NCI-H1092 treated with DMSO at 0.1 percent for 48 hours (cell line): ENCODE results near the gene MYZAP.
A peak's percentile ranks its signal among the peaks of the same experiment; 100 is the strongest.

Source experiments
- DNase-seq: peaks from one replicate; lab custom pipeline; 2025; lab: John Stamatoyannopoulos, UW

The MYZAP gene

DNA sequence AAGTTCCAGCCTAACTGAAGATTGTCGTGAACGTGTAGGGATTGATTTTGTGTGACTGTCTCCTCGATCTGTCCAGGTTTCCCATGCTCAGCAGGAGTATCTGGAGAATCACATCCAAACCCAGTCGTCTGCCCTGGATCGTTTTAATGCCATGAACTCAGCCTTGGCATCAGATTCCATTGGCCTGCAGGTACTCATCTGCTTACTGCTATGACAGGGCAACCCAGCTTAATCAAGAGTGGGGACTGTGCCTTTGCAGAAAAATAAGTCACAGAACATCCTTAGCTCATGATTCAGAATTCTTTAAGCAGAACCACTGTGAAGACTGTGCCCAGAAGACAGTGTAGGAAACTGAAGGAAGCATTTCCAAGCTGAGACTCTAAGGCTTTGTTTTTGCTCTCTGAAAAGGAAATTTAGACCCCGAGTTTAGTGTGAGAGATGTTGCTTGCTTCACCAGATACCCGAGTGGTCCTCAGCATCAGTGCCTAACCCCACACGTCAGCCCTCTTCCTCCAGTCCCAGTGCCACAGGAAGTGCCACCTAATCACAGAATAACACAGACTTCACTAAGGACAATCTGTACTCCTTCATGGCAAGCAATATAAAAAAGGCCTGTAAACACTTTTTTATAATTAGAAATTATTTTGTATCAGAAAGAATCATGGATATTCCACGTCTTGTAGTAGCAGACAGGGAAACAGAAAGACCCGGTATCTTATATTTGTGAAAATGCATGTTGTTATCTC is 34.2 kb downstream of the MYZAP start:
- no peak for DNase-seq

DNA sequence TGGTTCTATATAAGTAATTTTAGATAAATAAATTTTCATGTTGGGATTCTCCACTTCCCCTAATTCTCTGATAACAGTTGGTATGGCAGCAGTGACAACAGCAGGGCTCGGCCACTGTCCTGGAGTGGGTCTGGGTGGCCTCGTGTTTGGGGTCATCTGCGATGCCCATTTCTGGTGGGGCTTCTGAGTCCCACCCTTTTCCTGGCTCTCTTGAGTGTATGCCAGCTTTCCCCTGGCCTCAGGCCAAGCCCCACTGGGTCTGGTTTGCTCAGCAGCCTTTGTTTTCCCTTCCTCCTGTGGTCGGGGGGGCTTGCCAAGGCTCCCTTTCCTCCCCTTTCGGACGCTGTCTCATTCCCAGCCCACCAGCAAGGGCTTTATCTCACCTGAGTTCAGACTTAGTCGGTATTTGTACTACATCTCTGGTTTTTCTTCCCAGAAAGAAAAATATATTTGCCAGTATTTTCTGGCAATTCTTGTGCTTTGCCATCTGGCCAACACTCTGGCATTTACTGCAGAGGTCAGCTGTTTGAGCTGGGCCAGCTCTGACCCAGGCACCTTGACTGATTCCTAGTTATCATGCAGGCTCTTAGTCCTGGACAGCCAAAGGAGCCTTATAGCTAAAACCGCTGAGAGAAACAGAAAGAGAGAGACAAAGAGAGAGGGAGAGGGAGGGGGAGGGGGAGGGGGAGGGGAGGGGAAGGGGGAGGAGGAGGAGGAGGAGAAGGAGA is 35.2 kb downstream of the MYZAP start:
- peak; percentile 24 for DNase-seq

DNA sequence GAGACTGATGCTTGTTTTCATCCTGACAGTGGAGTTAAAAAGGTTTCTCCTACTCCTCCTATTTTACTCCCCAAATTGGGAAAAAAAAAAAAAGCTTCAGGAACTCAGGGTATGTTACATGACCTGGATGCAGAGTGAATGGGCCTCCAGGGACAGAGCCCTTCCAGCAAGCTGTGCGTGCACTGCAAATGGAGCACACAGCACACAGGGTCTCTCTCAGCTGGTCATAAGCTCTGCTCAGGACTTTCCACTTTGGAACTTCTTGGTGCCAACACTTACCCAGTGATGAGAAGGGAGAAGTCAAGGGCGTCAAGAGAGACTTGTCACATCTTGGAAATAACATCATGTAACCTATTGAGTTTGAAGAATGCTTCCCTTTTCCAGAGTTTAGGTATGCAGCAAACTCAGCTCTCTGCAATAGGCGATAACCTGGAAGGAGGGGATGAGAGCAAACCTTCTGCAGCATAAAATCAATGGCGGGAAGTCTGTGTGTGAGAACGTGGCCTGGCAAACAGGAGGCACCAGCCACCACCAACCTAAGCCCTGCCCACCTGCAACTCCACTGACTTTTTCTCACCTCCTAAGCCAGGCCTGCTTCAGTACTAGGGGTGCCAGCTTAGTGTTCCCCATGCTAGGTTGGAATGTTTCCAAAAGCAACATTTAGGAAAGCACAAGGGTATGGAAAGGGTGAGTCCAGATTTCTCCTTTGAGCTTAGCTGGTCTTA is 39.8 kb downstream of the MYZAP start:
- no peak for DNase-seq

DNA sequence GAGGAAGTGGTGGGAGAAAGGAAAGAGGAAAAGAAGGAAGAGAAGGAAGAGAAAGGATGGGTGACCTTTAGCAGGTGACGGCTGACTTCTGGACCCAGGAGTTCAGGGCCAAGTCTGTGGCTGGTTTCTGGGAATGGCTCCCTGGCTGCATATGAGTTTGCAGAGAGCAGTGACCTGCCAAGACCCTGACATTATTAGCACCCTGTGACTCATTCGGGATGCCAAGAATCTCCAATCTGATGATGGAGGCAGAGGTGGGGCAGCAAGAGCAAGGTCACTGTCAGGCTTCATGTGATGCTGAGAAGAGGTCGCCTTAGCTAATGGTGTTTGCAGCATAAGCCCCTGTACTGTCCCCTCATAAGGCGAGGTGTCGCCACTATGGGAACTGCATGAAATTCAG is 42.6 kb downstream of the MYZAP start:
- DNase-seq = no peak

DNA sequence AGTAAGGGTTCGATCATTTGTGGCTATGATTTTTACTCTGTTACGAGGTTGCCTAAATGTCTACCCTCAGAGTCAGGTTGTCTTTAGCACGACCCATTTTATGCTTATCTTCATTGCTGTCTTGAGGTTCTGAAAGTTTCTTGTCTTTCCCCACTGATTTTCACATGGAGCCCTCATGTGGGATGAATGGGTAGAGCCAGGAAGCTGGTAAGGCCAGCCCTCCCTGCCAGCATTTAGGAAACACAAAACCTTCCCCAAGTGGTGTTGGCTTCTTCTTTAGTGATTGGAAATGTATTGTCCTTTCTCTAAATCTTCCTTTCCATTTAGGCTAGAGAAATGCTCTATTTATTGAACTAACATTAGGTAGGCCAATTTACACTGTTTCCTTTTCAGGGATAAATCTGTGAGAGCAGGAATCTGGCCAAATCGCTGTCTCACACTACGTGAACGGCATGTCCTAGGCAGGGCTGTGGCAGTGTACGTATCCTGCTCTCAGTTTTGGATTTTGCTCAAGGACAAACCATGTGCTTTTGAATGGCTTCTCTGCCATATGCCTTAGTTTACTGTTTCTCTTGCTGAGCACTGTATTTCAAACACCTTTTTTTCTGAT is 43.7 kb downstream of the MYZAP start:
- DNase-seq = peak; percentile 4

DNA sequence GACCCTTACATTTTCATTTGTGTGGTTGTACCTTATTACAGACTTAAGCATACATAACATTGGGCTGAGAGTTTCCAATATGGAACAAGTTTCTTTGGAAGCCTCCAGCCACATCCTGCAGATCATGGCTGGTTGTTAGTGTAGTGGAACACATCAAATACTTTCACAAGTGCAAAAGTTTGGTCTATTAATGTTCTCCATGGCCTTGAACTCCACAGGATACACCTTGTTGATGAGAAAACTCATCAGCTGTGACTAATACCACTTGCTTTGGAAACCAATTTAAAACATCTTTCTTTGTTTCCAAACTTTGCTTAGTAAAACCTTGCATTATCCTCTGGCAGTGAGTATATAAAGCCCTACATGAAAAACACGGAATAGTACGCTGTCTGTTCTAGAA is 46.1 kb downstream of the MYZAP start:
- DNase-seq = no peak

DNA sequence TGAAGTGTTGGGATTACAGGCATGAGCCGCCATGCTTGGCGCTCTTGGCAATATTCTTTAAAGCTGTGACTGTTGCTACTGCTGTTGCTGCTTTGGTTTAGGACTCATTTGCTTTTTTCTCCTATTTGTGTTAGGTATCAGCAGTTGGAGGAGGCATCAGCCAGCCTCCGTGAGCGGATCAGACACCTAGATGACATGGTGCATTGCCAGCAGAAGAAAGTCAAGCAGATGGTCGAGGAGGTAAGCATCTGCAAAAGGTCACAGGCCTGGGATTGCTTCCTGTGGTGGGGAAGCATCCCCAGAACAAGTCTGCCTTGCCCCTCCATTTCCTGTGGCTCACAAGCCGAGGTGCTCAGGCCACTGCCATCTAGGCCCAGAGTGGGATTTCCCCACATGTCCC is 47.6 kb downstream of the MYZAP start:
- DNase-seq = no peak

DNA sequence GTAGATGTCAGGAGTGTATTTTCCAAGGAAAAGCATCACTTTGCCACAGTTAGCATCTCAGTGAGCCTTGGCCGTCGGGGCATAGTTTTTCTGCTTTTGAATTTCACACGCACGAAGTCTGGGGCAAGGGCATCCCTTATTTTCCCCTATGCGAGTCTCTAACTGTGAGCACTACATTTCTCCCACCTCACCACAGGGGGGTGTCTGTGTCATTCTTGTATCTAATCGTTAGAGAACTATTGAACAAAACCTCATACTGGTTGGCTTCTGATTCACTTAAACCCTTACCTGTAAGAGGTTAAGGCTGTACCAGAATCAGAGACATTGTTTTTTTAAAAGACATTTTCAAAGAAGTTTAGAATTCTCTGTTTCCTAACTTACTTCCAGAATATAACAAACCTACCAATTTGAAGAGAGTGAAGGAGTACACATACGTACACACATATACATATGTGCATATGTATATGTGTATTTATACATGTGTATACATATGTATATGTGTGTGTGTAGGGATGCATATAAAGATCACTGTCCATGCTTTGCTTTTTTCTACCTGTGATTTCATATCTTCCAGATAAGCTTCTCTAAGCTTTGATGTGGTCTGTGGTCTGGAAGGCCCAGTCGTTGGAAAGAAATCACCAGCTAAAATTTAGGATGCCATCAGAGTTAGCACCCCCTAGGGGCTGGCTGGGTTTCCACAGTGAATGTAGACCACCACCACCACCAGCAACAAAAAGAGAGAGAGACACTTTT is 49.4 kb downstream of the MYZAP start:
- peak; percentile 16 for DNase-seq

DNA sequence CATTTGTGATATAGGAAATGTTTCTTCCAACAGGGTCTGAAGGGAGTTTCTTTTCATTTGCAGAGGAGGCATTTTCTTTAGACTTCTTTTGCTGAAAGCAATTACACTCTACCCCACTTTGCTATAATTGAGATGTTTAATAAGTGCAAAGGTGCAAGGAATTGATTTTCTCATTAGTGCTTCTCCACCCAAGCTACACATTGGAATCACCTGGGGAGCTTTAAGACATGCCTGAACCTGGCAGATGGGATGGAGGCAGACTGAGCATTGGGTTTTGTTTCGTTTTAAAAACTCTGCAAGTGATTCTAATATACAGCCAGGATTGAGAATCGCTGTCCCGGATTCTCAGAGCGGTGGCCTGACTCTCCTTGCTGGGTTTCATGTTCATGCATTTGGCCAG is 52.1 kb downstream of the MYZAP start:
- no peak for DNase-seq

DNA sequence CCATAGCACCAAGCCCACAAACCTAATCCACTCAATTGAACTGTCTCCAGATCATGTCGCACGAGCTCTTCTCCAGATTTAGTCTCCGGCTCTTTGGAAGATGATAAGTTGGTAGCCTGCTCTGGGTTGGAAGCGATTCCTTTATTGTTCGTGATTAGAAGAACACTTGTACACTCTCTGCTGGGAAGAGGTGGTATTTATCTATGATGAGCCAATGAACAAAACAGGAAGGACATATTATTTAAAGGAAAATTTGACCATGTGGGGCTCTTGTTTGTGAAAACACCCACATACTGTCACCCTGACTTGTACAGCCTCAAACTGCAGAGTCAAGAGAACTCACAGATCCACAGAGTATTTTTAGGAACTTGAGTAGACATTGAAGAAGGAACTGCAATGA is 54.4 kb downstream of the MYZAP start:
- no peak for DNase-seq

DNA sequence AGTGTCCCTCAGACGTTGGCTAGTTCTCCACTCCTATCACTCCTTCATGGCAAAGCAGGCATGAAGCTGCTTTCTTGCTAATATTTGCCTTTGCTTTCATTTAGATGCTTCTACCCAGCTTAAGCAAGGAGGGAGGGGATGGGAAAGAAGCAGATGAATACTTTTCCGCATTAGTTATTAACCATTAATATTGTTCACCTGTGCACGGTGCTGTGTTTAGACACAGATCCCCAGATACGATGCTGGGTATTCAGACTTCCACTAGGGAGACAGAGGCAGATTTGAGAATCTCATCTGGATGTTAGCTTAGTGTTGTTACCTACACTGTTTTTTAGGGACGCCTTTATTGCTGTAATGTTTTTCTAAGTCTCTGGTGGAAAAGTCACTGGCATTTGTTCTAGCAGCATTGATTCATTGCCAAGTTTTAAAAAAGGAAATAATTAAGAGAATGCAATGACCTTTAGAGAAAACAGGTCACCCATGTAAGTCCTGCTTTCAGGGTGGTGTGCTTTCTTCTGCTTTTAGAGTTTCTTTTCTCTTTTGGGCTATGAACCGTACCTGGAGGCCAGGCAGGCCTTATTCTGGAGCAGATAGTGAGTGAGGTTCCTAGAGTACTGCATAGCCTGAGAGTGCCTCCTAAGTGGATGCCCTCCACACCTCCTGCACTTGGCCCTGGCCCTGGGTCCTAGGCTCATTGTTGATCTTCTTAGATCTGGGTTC is 55.5 kb downstream of the MYZAP start:
- DNase-seq = no peak

DNA sequence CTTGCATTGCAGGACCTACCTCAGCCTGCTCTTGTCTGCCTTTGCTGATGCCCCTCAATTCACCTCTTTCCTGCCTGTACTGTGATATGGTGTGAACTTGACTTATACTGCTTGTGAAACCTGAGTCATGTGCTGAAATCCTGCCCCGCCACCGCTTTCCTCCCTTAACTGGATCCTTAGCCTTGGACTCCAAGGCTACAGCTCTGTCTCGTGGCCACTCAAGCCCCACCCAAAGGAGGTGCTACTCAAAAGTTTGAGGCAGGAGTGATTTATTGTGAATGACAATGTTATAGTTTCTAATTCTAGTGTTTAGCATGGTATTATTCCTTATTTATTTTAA is 56.1 kb downstream of the MYZAP start:
- no peak for DNase-seq

DNA sequence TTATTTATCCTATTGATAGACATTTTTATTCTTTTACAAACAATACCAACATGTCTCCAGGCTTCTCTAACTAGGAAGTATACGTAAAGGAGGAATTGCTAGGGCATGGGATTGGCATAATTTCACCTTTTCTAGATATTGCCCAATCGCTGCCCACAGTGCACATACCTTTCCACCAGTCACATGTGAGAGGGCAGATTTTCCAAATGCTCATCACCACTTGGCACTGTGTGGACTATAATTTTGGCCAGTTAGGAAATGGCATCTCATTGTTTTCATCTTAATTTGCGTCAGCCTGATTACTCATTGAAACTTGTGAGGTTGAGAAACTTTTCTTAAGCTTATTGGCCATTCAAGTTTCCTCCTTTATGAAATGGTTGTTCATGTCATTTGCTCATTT is 57.4 kb downstream of the MYZAP start:
- DNase-seq = no peak

DNA sequence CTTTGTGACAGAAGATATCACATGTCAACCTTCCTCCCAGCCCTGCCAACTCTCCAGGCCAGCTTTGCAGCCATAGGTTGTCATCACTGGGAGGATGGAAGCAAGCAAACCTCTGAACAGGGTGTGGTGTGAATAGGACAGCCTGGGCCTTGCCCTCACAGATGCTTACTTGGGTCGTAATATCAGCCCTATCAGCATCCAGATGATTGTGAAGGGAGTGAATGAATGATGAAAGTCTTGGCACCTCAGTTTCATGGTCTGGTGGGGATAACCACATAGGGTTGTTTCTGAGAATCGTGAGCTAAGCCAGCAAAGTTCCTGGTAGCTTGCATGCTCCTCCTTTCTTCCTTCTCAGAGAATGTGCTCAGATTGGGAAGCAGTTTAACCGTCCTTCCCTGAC is 59.7 kb downstream of the MYZAP start:
- DNase-seq = no peak

DNA sequence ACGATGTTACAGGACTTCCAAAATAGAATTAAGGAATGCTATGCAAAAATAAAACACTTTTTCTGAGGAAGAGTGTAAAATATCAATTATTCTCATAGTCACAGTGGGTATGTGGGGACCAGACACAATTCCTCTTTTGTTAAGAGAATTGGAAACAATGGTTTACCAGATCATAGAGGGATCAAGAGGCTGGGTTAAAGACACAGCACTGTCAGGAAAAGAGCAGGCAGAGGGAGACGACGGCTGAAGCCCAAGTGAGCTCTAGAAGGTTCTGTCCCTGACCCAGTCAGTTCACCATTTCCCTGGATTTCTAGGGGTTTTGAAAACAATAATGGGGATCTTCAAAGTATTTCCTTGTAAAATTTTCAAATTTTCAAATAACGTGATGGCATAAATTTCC is 60.8 kb downstream of the MYZAP start:
- no peak for DNase-seq

DNA sequence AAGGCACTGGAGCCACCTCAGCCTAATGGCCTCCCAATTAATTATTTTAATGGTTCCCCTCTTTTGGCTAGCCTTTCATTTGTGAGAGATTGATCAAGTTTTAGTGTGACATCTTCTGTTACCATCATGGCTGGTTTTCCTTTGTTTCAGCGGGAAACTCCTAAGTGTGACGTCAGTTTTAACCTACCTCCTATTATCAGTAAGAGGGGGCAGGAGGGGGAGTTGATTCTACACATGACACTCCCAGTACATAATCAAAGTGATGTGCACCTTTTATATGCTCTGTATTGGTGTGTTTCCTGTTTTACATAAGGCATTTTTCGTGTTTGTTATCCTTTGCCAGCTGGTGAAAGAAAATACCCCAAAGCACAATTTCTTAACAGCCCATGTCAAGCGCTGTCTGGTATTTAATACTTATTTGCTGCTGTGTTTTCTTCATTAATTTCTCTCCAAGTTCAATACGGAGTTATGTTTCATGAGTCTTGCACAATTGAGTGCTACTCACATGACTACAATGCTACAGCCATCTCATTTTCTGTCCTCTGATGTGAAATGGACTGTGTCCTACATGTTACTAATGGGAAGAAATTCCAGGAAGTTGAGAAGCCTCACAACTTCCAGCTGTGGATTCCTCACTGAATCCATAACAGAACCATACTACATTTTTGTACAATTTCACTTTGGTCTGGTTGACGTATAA is 62.6 kb downstream of the MYZAP start:
- no peak for DNase-seq

DNA sequence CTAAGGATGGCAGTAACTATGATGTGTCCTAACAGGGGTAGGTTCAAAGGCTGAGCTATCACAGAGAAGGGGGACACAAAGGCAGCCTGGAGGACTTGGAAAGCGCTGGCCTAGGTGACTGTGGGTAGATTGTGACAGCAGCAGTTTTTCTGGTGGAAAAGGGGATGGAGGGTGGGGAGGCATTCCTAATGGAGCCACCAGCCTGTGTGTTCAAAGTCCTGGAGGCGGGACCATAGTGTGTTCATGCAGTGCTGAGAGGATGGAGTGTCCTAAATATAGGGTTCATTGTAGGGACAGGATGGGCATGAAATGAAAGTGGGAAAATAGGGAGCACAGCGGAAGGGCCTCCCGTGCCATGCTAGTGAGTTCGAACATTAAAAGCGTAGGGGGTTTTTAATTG is 63.3 kb downstream of the MYZAP start:
- no peak for DNase-seq

DNA sequence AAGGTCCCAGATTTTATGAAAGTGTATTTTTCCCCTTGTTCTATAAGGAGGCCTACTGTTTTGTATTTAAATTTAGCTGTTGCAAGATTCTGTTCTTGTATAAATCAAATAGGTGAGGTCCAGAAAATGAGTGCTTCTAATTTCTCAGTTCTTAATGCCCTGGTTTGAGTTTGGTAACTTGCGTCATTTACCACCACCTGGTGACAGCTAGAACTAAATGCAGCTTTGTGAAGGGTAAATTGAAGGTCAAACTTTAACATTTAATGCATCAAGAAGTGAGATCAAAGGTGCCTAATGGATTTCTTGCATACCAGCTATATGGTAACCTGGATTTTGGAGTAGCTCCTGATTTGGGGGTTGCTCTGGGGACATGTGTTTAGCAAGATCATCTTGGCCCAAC is 64.1 kb downstream of the MYZAP start:
- no peak for DNase-seq

DNA sequence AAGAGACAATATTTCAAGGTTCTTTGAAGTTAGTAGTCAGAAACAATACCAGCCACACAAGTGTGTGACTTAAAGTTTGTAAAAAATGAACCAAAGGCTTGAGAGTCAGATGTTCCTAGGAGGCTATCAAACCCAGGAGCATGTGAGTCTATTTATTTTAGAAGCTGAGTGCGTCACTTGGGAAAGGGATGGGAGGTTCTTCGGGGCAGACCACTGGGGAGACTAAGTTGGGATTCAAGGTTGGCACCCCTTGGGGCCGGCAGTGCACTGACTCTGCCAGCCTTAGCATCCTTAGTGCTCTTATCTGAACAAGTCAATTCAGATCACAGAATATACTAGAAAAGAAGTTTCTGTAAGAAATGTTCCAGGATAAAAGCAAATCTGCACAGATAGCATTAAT is 64.7 kb downstream of the MYZAP start:
- DNase-seq = no peak

DNA sequence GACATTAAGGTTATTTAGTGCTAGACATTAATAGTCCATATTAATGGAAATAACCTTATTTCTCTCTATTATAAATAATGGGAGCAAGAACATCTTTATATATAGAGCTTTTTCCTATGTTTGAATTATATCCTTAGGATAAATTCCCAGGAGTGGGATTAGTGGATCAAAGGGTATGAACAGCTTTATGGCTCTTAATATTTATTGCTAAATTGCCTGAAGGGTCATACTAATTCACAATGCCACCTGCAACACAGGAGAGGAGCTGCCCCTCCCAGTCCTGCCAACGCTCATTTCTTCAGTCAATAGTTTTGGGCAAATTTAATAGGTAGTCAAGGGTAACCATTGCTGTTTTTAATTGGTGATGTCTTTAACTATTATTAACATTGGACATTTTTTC is 65.9 kb downstream of the MYZAP start:
- DNase-seq = no peak
